HepG2 (cell line): ENCODE measurements around the gene PDZD4. TPM values are rescaled to one million over a fixed set of nuclear protein-coding genes. Genes with fewer than 3 reads are reported as not detected.
A peak's percentile ranks its signal among the peaks of the same experiment; 100 is the strongest.

Experiments used
- ARNT2 ChIP-seq: sonication (generic); formaldehyde crosslinking; IDR thresholded peaks from 2 replicates; pipeline ENCODE4 v1.8.0; 2022; ENCODE audit warnings: mild to moderate bottlenecking, low read depth, missing genetic modification reagents, moderate library complexity
- FOXA3 ChIP-seq: IDR thresholded peaks from 2 replicates; pipeline ENCODE4 v1.6.1; 2016; ENCODE audit warnings: missing genetic modification reagents, missing compliant biosample characterization
- HINFP ChIP-seq: sonication (generic); formaldehyde crosslinking; IDR thresholded peaks from 2 replicates; pipeline ENCODE4 v1.4.0; 2020; ENCODE audit warnings: low read depth, mild to moderate bottlenecking, missing genetic modification reagents
- HNRNPL ChIP-seq: fragments of 200-400 bp; formaldehyde crosslinking; IDR thresholded peaks from 2 replicates; pipeline ENCODE4 v1.6.1; 2017; ENCODE audit warnings: mild to moderate bottlenecking, low read depth, low read length
- RBFOX2 ChIP-seq: fragments of 200-400 bp; formaldehyde crosslinking; IDR thresholded peaks from 2 replicates; pipeline ENCODE4 v1.6.1; 2017; ENCODE audit warnings: low read depth, mild to moderate bottlenecking, low read length
- SOX6 ChIP-seq, 2 experiments: fragments of 450-650 bp in 1 of 2; sonication (generic) in 1 of 2; formaldehyde crosslinking in 1 of 2; IDR thresholded peaks; 2 replicates each; pipeline versions ENCODE4 v1.4.0 to v1.6.1; 2017 to 2020; ENCODE audit warnings: antibody characterized with exemption in 1 of 2, mild to moderate bottlenecking in 1 of 2, missing genetic modification reagents in 1 of 2
- TBX3 ChIP-seq: fragments of 450-650 bp; IDR thresholded peaks from 2 replicates; pipeline ENCODE4 v1.6.1; 2017; ENCODE audit warnings: antibody characterized with exemption, mild to moderate bottlenecking, inconsistent platforms, borderline replicate concordance
- TFAP4 ChIP-seq: sonication (generic); IDR thresholded peaks from 2 replicates; pipeline ENCODE4 v1.6.1; 2016; ENCODE audit warnings: low read depth, borderline replicate concordance
- UBTF ChIP-seq: sonication (generic); formaldehyde crosslinking; IDR thresholded peaks from 2 replicates; pipeline ENCODE4 v1.4.0; 2020; ENCODE audit warnings: mild to moderate bottlenecking, missing genetic modification reagents
- ZBTB37 ChIP-seq: sonication (generic); formaldehyde crosslinking; IDR thresholded peaks from 2 replicates; pipeline ENCODE4 v1.4.0; 2020; ENCODE audit warnings: mild to moderate bottlenecking, missing genetic modification reagents
- ZFP91 ChIP-seq: sonication (generic); formaldehyde crosslinking; IDR thresholded peaks from 2 replicates; pipeline ENCODE4 v1.9.0; 2022; ENCODE audit warnings: missing genetic modification reagents, mild to moderate bottlenecking, borderline replicate concordance
- ZNF281 ChIP-seq: sonication (generic); formaldehyde crosslinking; IDR thresholded peaks from 2 replicates; pipeline ENCODE4 v1.4.0; 2020; ENCODE audit warnings: missing genetic modification reagents, borderline replicate concordance
- ZNF546 ChIP-seq: sonication (generic); formaldehyde crosslinking; conservative IDR thresholded peaks from 2 replicates; pipeline ENCODE4 v1.8.1; 2023; ENCODE audit warnings: mild to moderate bottlenecking, missing genetic modification reagents
- ZSCAN22 ChIP-seq: sonication (generic); formaldehyde crosslinking; IDR thresholded peaks from 2 replicates; pipeline ENCODE4 v1.4.0; 2020; ENCODE audit warnings: mild to moderate bottlenecking, missing genetic modification reagents
- polyA plus RNA-seq, 8 experiments: library from polyadenylated mRNA; depleted of rRNA in 3 of 8; stranded (reverse) in 7 of 8; unstranded in 1 of 8; fragments of >200 nt; fragmentation: Illumina TruSeq in 4 of 8; extraction: Trizol in 4 of 8; gene quantifications; 2 replicates each; pipeline versions ENCODE4 v1.2.1 to v1.2.3, GENCODE V29; 2011 to 2016; ENCODE audit warnings: low read depth in 4 of 8, missing spikeins in 1 of 8, mixed read lengths in 1 of 8; ENCODE audit not compliant: insufficient read depth in 1 of 8
- total RNA-seq, 5 experiments: library from RNA; depleted of rRNA; stranded (reverse); fragments of >200 nt; fragmentation: Illumina TruSeq; extraction: Trizol; gene quantifications; 2 replicates each; pipeline ENCODE4 v1.2.3, GENCODE V29; 2016; ENCODE audit warnings: low read depth in 1 of 5

Gene PDZD4
- total and polyA plus RNA-seq, 2 of the 13 experiments (the other 11 are each of a cell fraction or from before 2014, with no cell fraction given) = not detected

- TF ChIP-seq HINFP (CRISPR knock-in tag) = no peak
- TF ChIP-seq ZNF281 (CRISPR knock-in tag) = peak; percentile 52; the same call in 1 of the 2 replicates
- peak; percentile 93 for TF ChIP-seq HNRNPL
- TF ChIP-seq FOXA3 = peak; percentile 52; the same call in 1 of the 2 replicates
- TF ChIP-seq ARNT2 (CRISPR knock-in tag) = no peak
- peak; percentile 60 for TF ChIP-seq RBFOX2
- TF ChIP-seq ZBTB37 (CRISPR knock-in tag) = no peak
- TF ChIP-seq UBTF (CRISPR knock-in tag) = peak; percentile 3; the same call in 1 of the 2 replicates
- no peak for TF ChIP-seq ZFP91 (CRISPR knock-in tag)
- TF ChIP-seq ZNF546 (CRISPR knock-in tag) = no peak
- TF ChIP-seq TFAP4 = peak; percentile 95
- no peak for TF ChIP-seq SOX6 (IDR thresholded peaks at IDR 0.05)
- TF ChIP-seq SOX6 (CRISPR knock-in tag; IDR thresholded peaks at IDR 0.05) = peak; percentile 25; the same call in 1 of the 2 replicates
- TF ChIP-seq ZSCAN22 = no peak
- TF ChIP-seq TBX3 = no peak
These were observed 64.9 kb downstream of the PDZD4 start (continued) for GRCh38 chrX:153765138-153766079.
